DOHH2 (cell line): ENCODE results near the gene AHI1.

Source experiments
- H3F3A ChIP-seq: fragments of 200-600 bp; sonication (generic), shearing (Covaris generic); 2 replicates; pipeline ENCODE4 v1.6.0; 2016; ENCODE audit warnings: antibody characterized with exemption, mild to moderate bottlenecking; ENCODE audit not compliant: control insufficient read depth, insufficient read depth
- H3K27ac ChIP-seq: fragments of 200-600 bp; sonication (generic); 2 replicates; pipeline ENCODE4 v1.5.1; 2014; ENCODE audit warnings: low read depth, mild to moderate bottlenecking, low read length, moderate library complexity
- H3K27me3 ChIP-seq: fragments of 200-600 bp; sonication (generic); 2 replicates; pipeline ENCODE4 v1.6.1; 2014; ENCODE audit warnings: mild to moderate bottlenecking, low read length, mixed read lengths; ENCODE audit not compliant: control insufficient read depth
- H3K36me3 ChIP-seq: fragments of 200-600 bp; sonication (generic); 2 replicates; pipeline ENCODE4 v1.6.1; 2014; ENCODE audit warnings: mild to moderate bottlenecking, low read length, moderate library complexity, mixed read lengths; ENCODE audit not compliant: control insufficient read depth
- H3K4me1 ChIP-seq: fragments of 200-600 bp; sonication (generic); 2 replicates; pipeline ENCODE4 v1.6.1; 2014; ENCODE audit warnings: mild to moderate bottlenecking, low read length, mixed read lengths; ENCODE audit not compliant: control insufficient read depth
- H3K4me2 ChIP-seq: fragments of 200-600 bp; sonication (generic); 2 replicates; pipeline ENCODE4 v1.6.0; 2014; ENCODE audit warnings: mild to moderate bottlenecking, low read length, moderate library complexity
- H3K4me3 ChIP-seq: fragments of 200-600 bp; sonication (generic); 2 replicates; pipeline ENCODE4 v1.5.1; 2014; ENCODE audit warnings: mild to moderate bottlenecking, low read length, mixed read lengths
- H3K79me2 ChIP-seq: fragments of 200-600 bp; sonication (generic); 2 replicates; pipeline ENCODE4 v1.6.1; 2014; ENCODE audit warnings: mild to moderate bottlenecking, low read length, mixed read lengths; ENCODE audit not compliant: control insufficient read depth
- H3K9me2 ChIP-seq: fragments of 200-600 bp; sonication (generic); replicated peaks from 2 replicates; pipeline ENCODE4 v1.6.1; 2014; ENCODE audit warnings: mild to moderate bottlenecking, low read length, mixed read lengths; ENCODE audit not compliant: control insufficient read depth
- H3K9me3 ChIP-seq: fragments of 200-600 bp; sonication (generic); 2 replicates; pipeline ENCODE4 v1.6.1; 2014; ENCODE audit warnings: antibody characterized with exemption, low read length, mixed read lengths; ENCODE audit not compliant: control insufficient read depth, insufficient read depth
- H4K20me1 ChIP-seq: fragments of 200-600 bp; sonication (generic); 2 replicates; pipeline ENCODE4 v1.6.0; 2014; ENCODE audit warnings: low read depth, mild to moderate bottlenecking, antibody characterized with exemption, low read length, moderate library complexity; ENCODE audit not compliant: control insufficient read depth, insufficient read depth
- CTCF ChIP-seq: fragments of 200-600 bp; sonication (generic); IDR thresholded peaks from one replicate; pipeline ENCODE4 v1.5.1; 2014; ENCODE audit warnings: antibody characterized with exemption, mild to moderate bottlenecking, low read depth, low read length; ENCODE audit not compliant: poor library complexity, severe bottlenecking
- EZH2phosphoT487 ChIP-seq: fragments of 200-600 bp; sonication (generic); IDR thresholded peaks from 2 replicates; pipeline ENCODE4 v1.6.1; 2017; ENCODE audit warnings: borderline replicate concordance, mild to moderate bottlenecking, antibody characterized with exemption, low read length, moderate library complexity, mixed read lengths

The AHI1 gene

DNA sequence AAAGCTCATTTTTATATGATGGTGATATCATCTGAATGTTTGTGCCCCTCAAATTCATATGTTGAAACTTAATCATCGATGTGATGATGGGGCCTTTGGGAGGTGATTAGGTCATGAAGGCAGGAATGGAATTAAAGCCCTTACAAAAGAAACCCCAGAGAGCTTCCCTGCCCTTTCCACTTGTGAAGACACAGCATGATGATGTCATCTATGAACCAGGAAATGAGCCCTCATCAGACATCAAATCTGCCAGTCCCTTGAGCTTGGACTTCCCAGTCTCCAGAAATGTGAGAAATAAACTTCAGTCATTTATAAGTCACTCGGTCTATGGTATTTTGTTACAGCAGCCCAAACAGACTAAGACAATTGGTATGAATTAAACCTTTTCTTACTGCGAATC is 163.4 kb downstream of the AHI1 start:
- H3K9me2 ChIP-seq = no peaks in the 10 kb centered on the region
- TF ChIP-seq EZH2phosphoT487 (no peak), CTCF (no peak)
- H3K4me3 ChIP-seq = no peak overlapping the region
- no peak overlapping the region for H3K4me2 ChIP-seq
- H3K36me3 ChIP-seq = no peaks in the 10 kb centered on the region
- no peaks in the 10 kb centered on the region for H3K79me2 ChIP-seq
- H3K4me1 ChIP-seq = no peaks in the 10 kb centered on the region
- H3F3A ChIP-seq = no peaks in the 10 kb centered on the region
- H3K9me3 ChIP-seq = no peaks in the 10 kb centered on the region
- H3K27ac ChIP-seq = no peak overlapping the region
- H4K20me1 ChIP-seq = no peaks in the 10 kb centered on the region
- H3K27me3 ChIP-seq = no peaks in the 10 kb centered on the region

GRCh38 chr6:135331002-135331401 is 166.5 kb downstream of the AHI1 start:
- TF ChIP-seq EZH2phosphoT487 = no peak
- TF ChIP-seq CTCF = no peak
- no peaks in the 10 kb centered on the region for H3K36me3 ChIP-seq
- no peaks in the 10 kb centered on the region for H3K27me3 ChIP-seq
- no peaks in the 10 kb centered on the region for H3K9me3 ChIP-seq
- H3F3A ChIP-seq = no peaks in the 10 kb centered on the region
- no peaks in the 10 kb centered on the region for H3K79me2 ChIP-seq
- no peaks in the 10 kb centered on the region for H4K20me1 ChIP-seq
- H3K4me3 ChIP-seq = no peak overlapping the region
- H3K27ac ChIP-seq = no peak overlapping the region
- H3K4me1 ChIP-seq = no peaks in the 10 kb centered on the region
- H3K9me2 ChIP-seq = no peaks in the 10 kb centered on the region
- no peak overlapping the region for H3K4me2 ChIP-seq

DNA sequence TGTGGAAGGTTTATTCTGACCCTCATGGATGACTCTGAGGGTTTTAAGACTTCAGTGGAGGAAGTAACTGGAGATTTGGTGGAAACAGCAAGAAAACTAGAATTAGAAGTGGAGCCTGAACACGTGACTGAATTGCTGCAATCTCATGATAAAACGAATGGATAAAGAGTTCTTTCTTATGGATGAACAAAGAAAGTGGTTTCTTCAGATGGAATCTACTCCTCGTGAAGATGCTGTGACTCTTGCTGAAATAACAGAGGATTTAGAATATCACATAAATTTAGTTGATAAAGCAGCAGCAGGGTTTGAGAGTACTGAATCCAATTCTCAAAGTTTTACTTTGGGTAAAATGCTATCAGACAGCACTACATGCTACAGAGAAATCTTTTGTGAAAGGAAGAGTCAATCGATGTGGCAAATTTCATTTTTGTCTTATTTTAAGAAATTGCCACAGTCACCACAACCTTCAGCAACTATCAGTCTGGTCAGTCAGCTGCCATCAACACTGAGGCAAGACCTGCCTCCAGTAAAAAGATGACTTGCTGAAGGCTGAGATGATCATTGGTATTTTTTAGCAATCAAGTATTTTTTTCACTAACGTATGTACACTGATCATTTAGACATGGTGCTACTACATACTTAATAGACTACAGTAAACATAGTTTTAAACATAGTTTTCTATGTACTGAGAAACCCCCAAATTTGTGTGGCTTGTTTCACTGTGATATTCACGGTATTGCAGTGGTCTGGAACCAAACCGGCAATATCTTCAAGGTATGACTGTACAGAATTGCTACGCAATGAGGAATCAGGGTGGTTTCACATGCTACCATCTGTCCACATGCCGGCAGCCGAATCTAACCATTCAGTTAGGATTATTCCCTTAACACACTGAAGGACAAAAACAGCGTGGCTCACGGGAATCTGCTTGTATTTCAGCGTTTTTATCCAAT is 167.4 kb downstream of the AHI1 start:
- no peak overlapping the region for H3K4me2 ChIP-seq
- no peaks in the 10 kb centered on the region for H3K36me3 ChIP-seq
- no peaks in the 10 kb centered on the region for H3K4me1 ChIP-seq
- H3K4me3 ChIP-seq = no peak overlapping the region
- no peaks in the 10 kb centered on the region for H3K79me2 ChIP-seq
- no peaks in the 10 kb centered on the region for H4K20me1 ChIP-seq
- H3F3A ChIP-seq = no peaks in the 10 kb centered on the region
- H3K9me2 ChIP-seq = no peaks in the 10 kb centered on the region
- H3K27me3 ChIP-seq = no peaks in the 10 kb centered on the region
- TF ChIP-seq CTCF = no peak
- TF ChIP-seq EZH2phosphoT487 = no peak
- H3K9me3 ChIP-seq = no peaks in the 10 kb centered on the region
- no peak overlapping the region for H3K27ac ChIP-seq
